ENCODE results near the gene RNU4-1. TPM values are rescaled to one million over a fixed set of nuclear protein-coding genes. Genes with fewer than 3 reads are reported as not detected.

The RNU4-1 gene
- total and polyA plus RNA-seq, 10 of the 15 experiments (the other 5 are each of a cell fraction or from before 2014, with no cell fraction given), result under 0.01 to 15,332 (median 7.1) TPM; not detected in 3

GRCh38 chr12:120258323-120258896, 34.6 kb downstream of the RNU4-1 start:
- Histone ChIP-seq H3K79me2 (ENCODE audit: control insufficient read depth, insufficient read depth, low read length) (no peaks in the 10 kb centered on the region), H4K20me1 (ENCODE audit: control insufficient read depth, insufficient read depth) (no peaks in the 10 kb centered on the region), H2AFZ (ENCODE audit: control insufficient read depth, low read depth, low read length) (no peak overlapping the region), H3K9me3 (replicated peaks; ENCODE audit: control insufficient read depth, insufficient read depth, low read length) (no peaks in the 10 kb centered on the region), H3K27me3 (replicated peaks in 1 of 2; ENCODE audit: control insufficient read depth in 2 of 2, insufficient read depth in 2 of 2, low read length in 1 of 2) (no peaks in the 10 kb centered on the region), H3K4me3 (no peak overlapping the region), H3K4me2 (ENCODE audit: control insufficient read depth, insufficient read depth) (no peak overlapping the region), H3K36me3 (ENCODE audit: control insufficient read depth in 2 of 2, insufficient read depth in 2 of 2, low read length in 1 of 2) (no peaks in the 10 kb centered on the region), H3K4me1 (ENCODE audit: control insufficient read depth, insufficient read depth, low read length) (peaks cover 3% of the 10 kb centered on the region; the same call in 1 of the 2 replicates), H3K27ac (ENCODE audit: control insufficient read depth, insufficient read depth) (no peak overlapping the region), H3K9ac (ENCODE audit: control insufficient read depth, insufficient read depth, low read length) (no peak overlapping the region)
- ChIA-PET CTCF (interaction anchor here (0.9 to 2.4 kb wide), 2 partner anchors 26 to 30 kb away, joined by 3 to 17 read pairs; no protein-coding TSS in a partner anchor), RAD21 (ENCODE audit: unreplicated experiment) (no interaction called here), SMC1A (ENCODE audit: uncharacterized antibody, unreplicated experiment) (no interaction called here), POLR2A (no interaction called here)
- ATAC-seq (no peak), DNase-seq (ENCODE audit: low read depth, low spot score) (no peak), FAIRE-seq (no peak)
- no TSS peak for BruUV-seq (replicated peaks)
- in situ Hi-C loops (cut with MboI), result no loop called here
- TF ChIP-seq ATF2 (IDR thresholded peaks at IDR 0.05; ENCODE audit: low read length) (no peak), TAF1 (IDR thresholded peaks at IDR 0.05; ENCODE audit: borderline replicate concordance, low read depth, low read length) (no peak), ZBTB4 (CRISPR knock-in tag; IDR thresholded peaks at IDR 0.05) (no peak), CBFB (IDR thresholded peaks at IDR 0.05; ENCODE audit: low read depth) (no peak)
- WGBS (ENCODE audit: insufficient coverage, insufficient replicate concordance, low lambda C conversion rate, missing lambda C conversion rate), result 85% methylated on average over 5 of the region's 5 CpGs
- intact Hi-C loops (cut with micrococcal nuclease; ENCODE audit: unreplicated experiment), result no loop called here

All from GM12878 (cell line).